Nephron progenitor cell (in vitro differentiated cells): Measurements from ENCODE around the gene PDE4C.

Source experiments
- DNase-seq: peaks from one replicate; pipeline ENCODE4 v3.0.0; 2021
- H3K27ac Mint-ChIP-seq: 2 replicates; pipeline ENCODE4 v1.8.0; 2021; ENCODE audit warnings: mild to moderate bottlenecking, moderate library complexity, mixed read lengths
- H3K27me3 Mint-ChIP-seq: 2 replicates; pipeline ENCODE4 v1.8.0; 2021; ENCODE audit warnings: mild to moderate bottlenecking, low read depth, mixed read lengths; ENCODE audit not compliant: poor library complexity
- H3K36me3 Mint-ChIP-seq: 2 replicates; pipeline ENCODE4 v1.8.0; 2021; ENCODE audit warnings: low read depth, mixed read lengths
- H3K4me1 Mint-ChIP-seq: 2 replicates; pipeline ENCODE4 v1.8.0; 2021; ENCODE audit warnings: mixed read lengths
- H3K4me3 Mint-ChIP-seq: 2 replicates; pipeline ENCODE4 v1.8.0; 2021; ENCODE audit warnings: mild to moderate bottlenecking, moderate library complexity, mixed read lengths
- H3K9me3 Mint-ChIP-seq: 2 replicates; pipeline ENCODE4 v1.8.0; 2021; ENCODE audit warnings: mild to moderate bottlenecking, moderate library complexity, mixed read lengths
- TF ChIP-seq, protein P1 (sequence below): fragments of 200-600 bp; sonication (generic); IDR thresholded peaks from 2 replicates; pipeline ENCODE4 v1.5.0; 2021; ENCODE audit warnings: antibody characterized with exemption

PDE4C gene

DNA sequence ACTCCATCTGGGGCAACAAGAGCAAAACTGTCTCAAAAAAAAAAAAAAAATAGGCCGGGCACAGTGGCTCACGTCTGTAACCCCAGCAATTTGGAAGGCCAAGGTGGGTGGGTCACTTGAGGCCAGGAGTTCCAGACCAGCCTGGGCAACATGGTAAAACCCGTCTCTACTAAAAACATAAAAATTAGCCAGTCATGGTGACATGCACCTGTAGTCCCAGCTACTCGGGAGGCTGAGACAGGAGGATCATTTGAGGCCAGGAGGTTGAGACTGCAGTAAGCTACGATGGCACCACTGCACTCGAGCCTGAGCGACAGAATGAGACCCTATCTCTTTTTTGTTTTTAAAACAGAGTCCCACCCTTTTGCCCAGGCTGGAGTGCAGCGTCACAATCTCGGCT lies 44.1 kb upstream of the PDE4C start:
- Mint-ChIP-seq H3K9me3 (no peaks in the 10 kb centered on the region), H3K27me3 (peaks cover 6% of the 10 kb centered on the region), H3K36me3 (peaks cover 34% of the 10 kb centered on the region), H3K4me1 (peaks cover 3% of the 10 kb centered on the region), H3K27ac (no peak overlapping the region), H3K4me3 (no peak overlapping the region)
- TF ChIP-seq, protein P1, sequence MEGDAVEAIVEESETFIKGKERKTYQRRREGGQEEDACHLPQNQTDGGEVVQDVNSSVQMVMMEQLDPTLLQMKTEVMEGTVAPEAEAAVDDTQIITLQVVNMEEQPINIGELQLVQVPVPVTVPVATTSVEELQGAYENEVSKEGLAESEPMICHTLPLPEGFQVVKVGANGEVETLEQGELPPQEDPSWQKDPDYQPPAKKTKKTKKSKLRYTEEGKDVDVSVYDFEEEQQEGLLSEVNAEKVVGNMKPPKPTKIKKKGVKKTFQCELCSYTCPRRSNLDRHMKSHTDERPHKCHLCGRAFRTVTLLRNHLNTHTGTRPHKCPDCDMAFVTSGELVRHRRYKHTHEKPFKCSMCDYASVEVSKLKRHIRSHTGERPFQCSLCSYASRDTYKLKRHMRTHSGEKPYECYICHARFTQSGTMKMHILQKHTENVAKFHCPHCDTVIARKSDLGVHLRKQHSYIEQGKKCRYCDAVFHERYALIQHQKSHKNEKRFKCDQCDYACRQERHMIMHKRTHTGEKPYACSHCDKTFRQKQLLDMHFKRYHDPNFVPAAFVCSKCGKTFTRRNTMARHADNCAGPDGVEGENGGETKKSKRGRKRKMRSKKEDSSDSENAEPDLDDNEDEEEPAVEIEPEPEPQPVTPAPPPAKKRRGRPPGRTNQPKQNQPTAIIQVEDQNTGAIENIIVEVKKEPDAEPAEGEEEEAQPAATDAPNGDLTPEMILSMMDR: no peak
- DNase-seq: no peak

DNA sequence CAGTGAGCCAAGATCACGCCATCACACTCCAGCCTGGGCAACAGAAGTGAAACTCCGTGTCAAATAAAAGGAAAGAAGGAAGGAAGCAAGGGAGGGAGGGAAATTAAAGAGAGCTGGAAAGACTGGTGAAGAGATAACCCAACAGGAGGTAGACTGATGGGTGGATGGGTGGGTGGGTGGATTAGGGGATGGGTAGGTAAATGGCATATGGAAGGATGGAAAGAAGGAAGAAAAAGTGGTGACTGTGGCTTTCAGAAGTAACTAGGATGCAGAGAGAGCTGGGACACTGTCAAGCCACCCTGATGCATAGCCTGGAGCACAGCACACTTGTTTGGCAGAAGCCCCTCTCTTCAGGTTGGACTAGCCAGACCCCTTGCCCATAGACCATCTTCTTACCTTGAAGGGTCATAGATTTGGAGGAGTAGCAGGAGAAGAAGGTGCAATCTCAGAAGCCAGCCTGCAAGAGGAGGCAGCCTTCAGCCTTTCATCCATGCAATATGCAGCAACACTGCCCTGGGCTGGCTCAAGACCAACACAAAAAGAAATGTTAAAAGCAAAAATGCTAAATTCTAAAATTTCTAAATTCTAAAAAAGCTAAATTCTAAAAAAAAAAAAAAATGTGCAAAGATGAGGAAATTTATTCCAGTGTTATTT lies 43.0 kb upstream of the PDE4C start:
- Mint-ChIP-seq H3K36me3 (peaks cover 26% of the 10 kb centered on the region), H3K4me1 (no peaks in the 10 kb centered on the region), H3K9me3 (no peaks in the 10 kb centered on the region), H3K27ac (no peak overlapping the region), H3K27me3 (peaks cover 6% of the 10 kb centered on the region), H3K4me3 (no peak overlapping the region)
- TF ChIP-seq, protein P1: no peak
- DNase-seq: no peak

DNA sequence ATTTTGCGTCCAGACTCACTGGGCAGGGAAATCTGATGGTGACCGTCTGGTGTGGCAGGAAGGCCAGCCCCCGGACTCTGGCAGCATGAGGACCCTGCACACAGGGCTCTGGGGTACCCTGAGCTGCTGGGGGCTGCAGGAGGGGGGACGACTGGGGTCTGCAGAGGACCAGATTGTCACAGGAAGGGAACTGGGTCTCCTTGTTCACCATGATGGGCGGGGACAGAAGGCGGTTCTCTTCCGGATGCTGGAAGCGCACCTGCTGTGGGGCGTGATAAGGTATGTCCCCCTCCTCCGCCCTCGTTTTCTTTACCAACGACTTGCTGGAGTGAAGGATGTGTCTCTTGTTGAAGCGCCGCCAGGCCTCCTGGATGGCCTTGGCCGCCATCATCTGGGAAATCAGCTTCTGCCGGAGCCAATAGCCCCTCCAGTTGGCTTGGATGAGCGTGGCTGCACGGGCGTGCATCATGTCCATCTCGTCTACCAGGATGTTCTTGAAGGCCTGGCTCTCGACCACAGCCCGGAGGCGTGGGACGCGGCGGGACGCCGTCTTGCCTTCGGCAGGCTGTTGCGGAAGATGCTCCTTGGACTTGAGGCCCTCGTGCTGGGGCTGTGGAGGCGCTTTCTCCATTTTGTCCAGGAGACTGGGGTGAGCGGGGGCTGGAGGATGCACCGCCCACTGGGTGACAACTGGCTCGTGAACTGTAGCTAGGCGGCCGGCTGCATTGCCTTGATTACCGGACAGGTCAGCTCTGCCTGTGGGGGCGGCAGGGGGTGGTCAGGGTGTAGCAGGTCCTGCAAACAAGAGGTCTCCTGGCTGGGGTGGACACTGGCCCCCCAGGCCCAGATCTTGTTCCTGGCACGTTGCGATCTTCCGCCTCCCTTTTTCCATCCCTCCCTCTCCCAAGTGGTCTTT lies 40.8 kb upstream of the PDE4C start:
- Mint-ChIP-seq H3K27ac (no peak overlapping the region), H3K27me3 (peaks cover 2% of the 10 kb centered on the region), H3K36me3 (peaks cover 26% of the 10 kb centered on the region), H3K4me3 (no peak overlapping the region), H3K4me1 (no peaks in the 10 kb centered on the region), H3K9me3 (no peaks in the 10 kb centered on the region)
- TF ChIP-seq, protein P1: no peak
- DNase-seq: no peak

DNA sequence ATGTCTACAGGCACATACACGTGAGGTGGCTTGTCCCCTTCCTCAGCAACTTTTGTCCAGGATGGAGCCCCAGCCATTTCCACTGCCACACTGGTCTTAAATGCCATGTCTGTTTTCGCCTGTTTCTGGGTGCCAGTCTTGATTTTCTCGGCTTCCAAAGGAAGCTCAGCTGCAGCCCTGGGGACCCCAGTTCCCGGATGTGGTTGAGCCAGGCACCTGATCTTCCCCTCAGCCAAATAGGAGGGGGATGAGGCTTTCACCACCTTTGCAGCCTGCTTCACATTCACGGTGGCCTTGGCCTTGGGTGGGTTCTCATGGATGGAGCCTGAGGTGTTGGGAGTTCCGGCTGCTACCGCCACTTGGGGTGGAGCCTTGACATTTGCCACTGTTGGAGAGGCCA lies 39.3 kb upstream of the PDE4C start:
- TF ChIP-seq, protein P1: no peak
- Mint-ChIP-seq H3K27me3 (no peaks in the 10 kb centered on the region), H3K4me3 (no peak overlapping the region), H3K9me3 (no peaks in the 10 kb centered on the region), H3K36me3 (peaks cover 26% of the 10 kb centered on the region), H3K27ac (no peak overlapping the region), H3K4me1 (no peaks in the 10 kb centered on the region)
- no peak for DNase-seq

DNA sequence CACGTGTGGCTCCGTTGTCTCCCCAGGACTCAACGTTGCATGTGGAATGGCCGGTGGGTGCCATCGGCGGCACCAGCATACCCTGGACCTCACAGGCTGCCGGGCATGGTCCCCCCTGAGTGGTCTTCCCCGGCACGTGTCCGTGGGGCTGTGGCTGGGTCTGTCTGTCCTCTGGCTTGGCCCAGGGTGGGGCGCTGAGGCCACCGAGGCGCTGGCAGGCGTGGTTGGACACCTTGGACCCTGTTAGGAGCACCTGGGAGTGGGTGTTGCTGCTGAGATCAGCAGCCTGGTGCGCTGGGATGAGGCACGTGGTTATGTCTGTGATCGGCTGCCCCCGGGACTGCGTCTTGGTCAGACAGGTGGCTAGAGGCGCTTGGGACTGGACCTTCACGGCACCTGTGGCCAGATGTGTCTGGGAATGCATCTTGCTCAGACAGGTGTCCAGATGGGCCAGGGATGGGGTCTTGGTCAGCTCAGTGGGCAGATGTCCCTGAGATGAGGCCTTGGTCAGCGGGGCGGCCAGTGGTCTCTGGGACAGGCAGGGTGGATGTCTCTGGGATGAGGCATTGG lies 38.8 kb upstream of the PDE4C start:
- no peak for DNase-seq
- Mint-ChIP-seq H3K9me3 (no peaks in the 10 kb centered on the region), H3K27ac (no peak overlapping the region), H3K4me3 (no peak overlapping the region), H3K4me1 (no peaks in the 10 kb centered on the region), H3K27me3 (no peaks in the 10 kb centered on the region), H3K36me3 (peaks cover 26% of the 10 kb centered on the region)
- TF ChIP-seq, protein P1: no peak
